Suppressor macrophage treated with lipopolysaccharide for 1 hour (primary cell): ENCODE measurements around the gene UGT1A3.
"Not testable (repeated sequence)": the region's sequence is repeated elsewhere in the genome, so short reads cannot be mapped to it uniquely, and the experiment has no call there.

Experiments
- DNase-seq, 3 donors: peaks; one replicate each; pipeline ENCODE4 v3.0.0-alpha.2; 2020 to 2022

The UGT1A3 gene

DNA sequence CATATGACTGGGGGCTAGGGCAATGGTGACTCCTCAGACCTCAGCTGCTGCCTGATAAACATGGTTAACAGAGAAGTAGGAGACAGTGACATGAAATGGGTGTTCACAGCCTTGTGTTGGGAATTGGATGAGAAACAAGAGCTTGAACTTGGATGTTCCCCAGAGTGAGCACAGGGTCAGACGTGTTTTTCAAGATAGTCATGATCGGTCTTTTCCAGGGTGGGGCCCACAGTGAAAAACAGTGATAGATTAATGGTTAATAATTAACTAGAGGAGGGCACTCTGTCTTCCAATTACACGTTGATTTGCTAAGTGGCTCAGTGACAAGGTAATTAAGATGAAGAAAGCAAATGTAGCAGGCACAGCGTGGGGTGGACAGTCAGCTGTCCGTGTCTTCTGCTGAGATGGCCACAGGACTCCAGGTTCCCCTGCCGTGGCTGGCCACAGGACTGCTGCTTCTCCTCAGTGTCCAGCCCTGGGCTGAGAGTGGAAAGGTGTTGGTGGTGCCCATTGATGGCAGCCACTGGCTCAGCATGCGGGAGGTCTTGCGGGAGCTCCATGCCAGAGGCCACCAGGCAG is at the start of gene UGT1A3:
Gene UGT1A3, plus strand, starts transcription at position 320 of the 579 bp plus-strand sequence. Its CDS starts 85 bp downstream, at position 405.
- no peak for DNase-seq

DNA sequence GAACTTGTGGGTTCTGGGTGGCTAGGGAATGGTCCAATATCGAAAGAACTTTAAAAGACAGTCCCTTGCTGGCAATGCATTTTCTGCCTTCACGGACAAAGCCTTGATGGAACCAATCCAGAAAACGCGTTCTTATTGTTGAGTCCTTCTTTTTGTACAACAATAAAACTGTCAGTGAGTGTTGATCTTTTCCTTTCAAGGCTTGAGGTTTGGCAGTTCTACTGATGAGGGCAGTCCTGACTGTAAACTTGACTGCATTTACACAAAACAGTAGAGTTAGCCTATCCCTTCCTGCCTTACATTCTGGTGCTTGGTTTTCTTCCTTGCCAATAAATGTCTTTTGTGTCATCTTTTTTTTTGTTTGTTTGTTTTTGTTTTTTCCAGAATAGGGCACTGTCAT is 49.6 kb upstream of the UGT1A3 start:
- no peak for DNase-seq

DNA sequence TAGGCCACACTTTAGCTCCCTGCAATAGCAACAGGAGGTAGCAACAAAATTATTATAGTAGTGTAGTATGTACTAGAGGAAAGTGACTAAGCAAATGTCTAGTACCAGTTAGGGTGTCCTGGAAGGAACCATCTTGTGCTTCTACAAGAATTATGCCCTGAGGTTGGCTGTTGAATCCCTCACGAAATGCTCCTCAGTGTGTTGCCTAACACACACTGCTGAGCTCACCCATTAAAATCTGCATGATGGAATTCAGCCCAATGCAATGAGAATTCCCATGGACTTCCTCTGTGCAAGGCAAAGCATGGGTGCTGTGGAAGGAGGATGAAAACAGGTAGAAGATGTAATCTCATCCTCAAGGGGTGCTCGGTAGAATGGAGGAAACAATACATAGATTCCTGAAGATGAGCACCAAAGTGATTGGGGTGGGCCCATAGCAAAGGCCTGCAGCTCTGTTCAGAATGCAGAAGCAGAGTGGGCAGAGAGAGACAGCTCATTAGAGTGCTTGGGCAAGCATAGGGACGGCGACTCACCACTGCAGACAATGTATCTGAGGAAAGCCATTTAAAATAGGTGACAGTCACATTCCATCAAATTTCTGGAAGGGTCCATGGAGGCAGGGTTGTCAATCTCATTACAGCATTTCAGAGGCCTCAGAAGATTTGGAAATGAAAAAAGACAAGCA is 48.3 kb upstream of the UGT1A3 start:
- peak; percentile 46 to 56 (median 48) for DNase-seq

DNA sequence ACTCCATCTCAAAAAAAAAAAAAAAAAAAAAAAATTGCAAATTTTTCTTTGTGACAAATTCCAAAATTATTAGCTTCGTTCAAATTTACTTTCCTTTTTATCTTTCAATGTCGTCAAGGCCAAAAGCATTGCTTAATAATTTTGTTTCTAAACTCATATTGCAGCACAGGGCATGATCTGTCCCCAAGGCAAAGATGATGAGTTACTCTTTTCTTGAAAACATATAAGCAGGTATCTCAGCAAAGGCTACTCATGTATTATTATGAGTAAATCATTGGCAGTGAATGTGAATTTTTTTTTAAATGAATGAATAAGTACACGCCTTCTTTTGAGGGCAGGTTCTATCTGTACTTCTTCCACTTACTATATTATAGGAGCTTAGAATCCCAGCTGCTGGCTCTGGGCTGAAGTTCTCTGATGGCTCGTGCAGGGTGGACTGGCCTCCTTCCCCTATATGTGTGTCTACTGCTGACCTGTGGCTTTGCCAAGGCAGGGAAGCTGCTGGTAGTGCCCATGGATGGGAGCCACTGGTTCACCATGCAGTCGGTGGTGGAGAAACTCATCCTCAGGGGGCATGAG is 47.2 kb upstream of the UGT1A3 start, which contains the start of gene UGT1A7:
Gene UGT1A7, plus strand, starts transcription at position 381 of the 579 bp plus-strand sequence. Its CDS starts 37 bp downstream, at position 418.
- no peak for DNase-seq

- no peak for DNase-seq
Measured at GRCh38 chr2:233684640-233685039, 44.2 kb upstream of the UGT1A3 start.

- no peak for DNase-seq
Measured at GRCh38 chr2:233686928-233687327, 41.9 kb upstream of the UGT1A3 start.

- DNase-seq = no peak
Measured at GRCh38 chr2:233688341-233688740, 40.5 kb upstream of the UGT1A3 start.

GRCh38 chr2:233689031-233689430 is 39.8 kb upstream of the UGT1A3 start:
- DNase-seq = no peak

GRCh38 chr2:233689501-233689900 is 39.3 kb upstream of the UGT1A3 start:
- no peak for DNase-seq

GRCh38 chr2:233690444-233690843 is 38.4 kb upstream of the UGT1A3 start:
- DNase-seq = no peak

GRCh38 chr2:233691443-233692433 is 37.1 kb upstream of the UGT1A3 start:
- DNase-seq = no peak

GRCh38 chr2:233692648-233693047 is 36.2 kb upstream of the UGT1A3 start, which contains the start of gene UGT1A6:
Gene UGT1A6 (plus strand): TSS chr2:233692890. CDS start chr2:233693005, 115 bp downstream.
- DNase-seq = no peak

DNA sequence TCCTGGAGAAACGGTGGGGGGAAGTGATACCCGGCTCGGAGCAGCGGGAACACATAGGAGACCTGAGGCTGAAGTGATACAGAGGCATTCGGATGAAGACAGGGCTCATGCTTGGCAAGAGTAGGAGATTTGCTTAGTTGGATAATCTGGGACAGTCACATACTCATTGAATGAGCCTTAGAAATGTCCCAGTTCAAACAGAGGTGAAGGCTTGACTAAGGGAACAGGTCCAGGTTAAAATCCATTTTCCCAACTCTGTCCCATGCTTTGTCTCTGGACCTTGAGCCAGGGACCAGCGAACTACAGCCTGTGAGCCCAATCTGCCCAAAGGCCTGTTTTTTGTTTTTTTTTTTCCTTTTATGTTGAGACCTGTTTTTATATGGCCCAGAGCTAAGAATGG is 34.9 kb upstream of the UGT1A3 start:
- DNase-seq = no peak

- DNase-seq = no peak
Measured at GRCh38 chr2:233698740-233699139, 30.1 kb upstream of the UGT1A3 start.

- no peak for DNase-seq
Measured at GRCh38 chr2:233699424-233700027, 29.3 kb upstream of the UGT1A3 start.

GRCh38 chr2:233700028-233700635 is 28.7 kb upstream of the UGT1A3 start:
- no peak for DNase-seq

GRCh38 chr2:233700842-233701241 is 28.0 kb upstream of the UGT1A3 start:
- not testable (repeated sequence) for DNase-seq

GRCh38 chr2:233702238-233702637 is 26.6 kb upstream of the UGT1A3 start:
- no peak for DNase-seq

DNA sequence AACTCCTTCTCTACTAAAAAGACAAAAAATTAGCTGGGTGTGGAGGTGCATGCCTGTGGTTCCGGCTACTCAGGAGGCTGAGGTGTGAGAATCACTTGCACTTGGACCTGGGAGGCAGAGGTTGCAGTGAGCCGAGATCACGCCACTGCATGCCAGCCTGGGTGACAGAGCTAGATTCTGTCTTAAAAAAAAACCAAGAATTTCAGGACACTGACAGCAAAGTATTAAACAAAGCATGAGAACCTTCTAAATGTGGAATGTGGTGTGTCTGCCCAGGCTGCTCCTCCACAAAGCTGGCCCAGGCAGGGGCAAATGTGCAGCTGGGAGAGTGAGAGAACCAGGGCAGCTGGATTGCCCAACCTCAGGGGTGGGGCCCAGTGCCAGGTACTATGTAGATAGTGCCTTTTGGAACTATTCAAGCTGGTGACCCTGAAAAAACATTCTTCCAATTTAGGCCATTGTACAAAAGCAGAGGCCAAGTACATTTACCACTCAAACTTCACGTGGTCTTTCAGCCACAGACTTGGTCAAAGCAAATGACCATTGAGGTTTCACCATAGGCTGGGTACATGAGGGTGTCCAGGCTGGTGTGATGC is 22.8 kb upstream of the UGT1A3 start:
- DNase-seq = no peak

DNA sequence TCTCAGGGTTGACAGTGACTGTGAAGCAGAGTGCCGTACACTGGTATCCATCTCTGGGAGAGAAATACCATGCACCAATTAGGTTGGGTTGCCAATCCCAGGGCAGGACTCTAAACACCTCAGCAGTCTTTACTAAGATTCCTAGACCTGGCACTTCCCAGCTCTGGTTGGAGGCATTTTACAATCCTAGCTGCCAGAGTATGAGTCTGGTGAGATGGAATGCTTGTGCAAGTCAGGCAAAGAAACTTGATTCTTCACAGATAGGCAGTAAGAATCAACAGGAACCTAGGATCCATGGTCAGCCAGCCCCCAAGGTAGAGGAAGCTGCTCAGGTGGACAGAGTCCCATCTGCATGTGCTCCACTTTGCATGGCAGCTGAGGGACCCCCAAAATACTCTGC is 22.1 kb upstream of the UGT1A3 start:
- DNase-seq = no peak

DNA sequence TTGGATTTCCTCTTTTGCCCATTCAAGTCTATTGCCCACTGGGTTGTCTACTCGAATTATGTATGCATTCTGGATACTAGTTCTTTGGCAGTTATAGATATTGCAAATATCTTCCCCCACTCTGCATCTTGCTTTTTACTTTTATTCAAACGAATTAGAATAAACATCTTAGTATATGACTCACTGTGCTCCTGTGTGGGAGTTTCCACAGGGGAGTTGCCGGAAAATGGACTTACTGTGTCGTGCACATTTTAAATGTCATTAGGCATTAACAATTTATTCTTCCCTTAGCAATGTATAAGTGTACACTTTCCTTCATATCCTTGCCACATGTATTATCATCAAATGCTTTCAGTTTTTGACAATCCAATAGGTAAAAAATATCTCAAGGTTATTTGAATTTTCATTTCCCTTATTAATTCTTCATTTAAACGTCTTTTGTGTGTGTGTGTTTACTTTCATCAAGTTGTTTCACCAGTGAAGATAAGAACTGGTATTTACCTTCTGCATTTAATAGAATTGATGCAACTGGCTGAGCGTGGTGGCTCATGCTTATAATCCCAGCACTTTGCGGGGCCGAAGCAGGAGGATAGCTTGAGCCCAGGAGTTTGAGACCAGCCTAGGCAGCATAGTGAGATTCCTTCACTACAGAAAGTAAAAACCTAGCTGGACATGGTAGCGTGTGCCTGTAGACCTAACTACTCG is 20.8 kb upstream of the UGT1A3 start:
- DNase-seq = peak in 1 of 3 donors; percentile 15
